CD4-positive, alpha-beta T cell treated with Interleukin-21 for 1 hour (primary cell): ENCODE results near the gene SNRNP35.
"Not testable (repeated sequence)": the region's sequence is repeated elsewhere in the genome, so short reads cannot be mapped to it uniquely, and the experiment has no call there.

ENCODE experiments used
- DNase-seq: peaks from one replicate; pipeline ENCODE4 v3.0.0-alpha.2; 2020

SNRNP35 gene, protein sequence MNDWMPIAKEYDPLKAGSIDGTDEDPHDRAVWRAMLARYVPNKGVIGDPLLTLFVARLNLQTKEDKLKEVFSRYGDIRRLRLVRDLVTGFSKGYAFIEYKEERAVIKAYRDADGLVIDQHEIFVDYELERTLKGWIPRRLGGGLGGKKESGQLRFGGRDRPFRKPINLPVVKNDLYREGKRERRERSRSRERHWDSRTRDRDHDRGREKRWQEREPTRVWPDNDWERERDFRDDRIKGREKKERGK

DNA sequence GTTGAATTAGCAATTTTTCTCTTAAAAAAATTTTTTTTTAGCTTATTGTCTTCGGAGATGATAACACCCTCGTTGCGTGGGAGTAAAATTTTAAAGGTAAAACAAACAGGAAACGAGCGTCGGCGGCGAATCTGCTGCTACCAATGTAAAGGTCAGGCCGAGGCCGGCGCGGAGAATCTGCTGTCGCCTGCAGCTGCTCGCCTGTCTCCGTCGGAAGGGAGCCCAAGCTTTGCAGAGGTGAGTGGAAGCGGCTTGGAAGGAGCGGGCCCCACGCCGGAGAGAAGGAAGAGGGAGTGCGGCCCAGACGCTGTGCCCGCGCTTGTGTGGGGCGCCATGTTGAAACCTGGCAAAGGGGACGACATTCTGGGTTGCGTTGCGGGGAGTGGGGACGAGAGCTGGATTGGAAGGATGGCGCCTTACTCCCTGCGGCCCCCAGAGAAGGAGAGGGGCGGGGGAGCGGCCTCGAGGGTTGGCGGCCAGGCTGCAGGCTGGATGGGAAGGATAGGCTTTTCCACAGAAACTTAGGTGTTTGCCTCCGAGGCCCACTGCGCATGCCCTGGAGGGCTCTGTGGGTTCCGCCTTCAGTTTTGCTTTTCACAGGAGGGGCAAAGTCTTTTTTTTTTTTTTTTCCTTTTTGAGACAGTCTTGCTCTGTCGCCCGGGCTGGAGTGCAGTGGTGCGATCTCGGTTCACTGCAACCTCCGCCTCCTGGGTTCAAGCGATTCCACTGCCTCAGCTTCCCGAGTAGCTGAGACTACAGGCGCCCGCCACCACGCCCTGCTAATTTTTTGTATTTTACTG is at the start of gene SNRNP35:
TSS of gene SNRNP35 (plus strand) at position 160 of the 800 bp plus-strand sequence. CDS start 7,402 bp downstream, outside the sequence.
- peak; percentile 89 for DNase-seq

DNA sequence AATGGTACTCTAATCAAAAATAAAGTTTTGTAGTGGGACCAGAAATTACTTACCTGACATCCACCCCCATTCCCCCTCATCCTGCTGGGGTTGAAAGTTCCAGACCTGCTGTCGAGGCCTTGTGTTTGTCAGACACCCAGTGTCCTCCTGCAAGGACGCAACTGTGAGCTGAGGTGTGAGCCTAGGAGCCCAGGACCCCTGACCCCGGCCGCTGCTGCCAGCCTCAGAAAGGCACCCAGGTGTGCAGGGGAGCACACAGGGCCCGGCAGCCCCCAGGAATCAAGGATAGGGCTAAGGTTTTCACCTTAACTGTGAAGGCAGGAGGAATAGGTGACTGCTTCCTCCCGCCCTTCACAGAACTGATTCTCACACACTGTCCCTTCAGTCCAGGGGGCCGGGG is 49.3 kb upstream of the SNRNP35 start:
- not testable (repeated sequence) for DNase-seq

DNA sequence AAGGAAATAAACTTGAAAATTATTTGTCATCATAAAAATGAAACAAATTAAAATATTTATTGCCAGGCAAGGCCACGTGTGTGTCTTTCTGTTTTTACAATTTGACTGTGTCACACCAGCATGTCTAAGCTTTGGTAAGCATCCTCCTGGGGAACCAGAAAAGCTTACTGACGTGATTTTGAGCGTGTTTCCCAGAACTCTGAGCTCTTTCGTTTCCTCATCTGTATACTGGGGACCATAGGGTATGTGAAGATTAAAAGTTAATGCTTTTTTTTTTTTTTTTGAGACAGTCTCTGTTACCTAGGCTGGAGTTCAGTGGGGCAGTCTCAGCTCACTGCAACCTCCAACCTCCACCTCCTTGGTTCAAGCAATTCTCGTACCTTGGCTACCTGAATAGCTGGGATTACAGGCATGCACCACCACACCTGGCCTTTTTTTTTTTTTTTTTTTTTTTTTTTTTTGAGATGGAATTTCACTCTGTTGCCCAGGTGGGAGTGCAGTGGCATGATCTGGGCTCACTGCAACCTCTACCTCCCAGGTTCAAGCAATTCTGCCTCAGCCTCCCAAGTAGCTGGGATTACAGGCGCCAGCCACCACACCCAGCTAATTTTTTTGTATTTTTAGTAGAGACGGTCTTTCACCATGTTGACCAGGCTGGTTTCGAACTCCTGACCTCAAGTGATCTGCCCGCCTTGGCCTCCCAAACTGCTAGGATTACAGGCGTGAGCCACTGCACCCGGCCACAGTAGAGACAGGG is 48.5 kb upstream of the SNRNP35 start:
- not testable (repeated sequence) for DNase-seq

DNA sequence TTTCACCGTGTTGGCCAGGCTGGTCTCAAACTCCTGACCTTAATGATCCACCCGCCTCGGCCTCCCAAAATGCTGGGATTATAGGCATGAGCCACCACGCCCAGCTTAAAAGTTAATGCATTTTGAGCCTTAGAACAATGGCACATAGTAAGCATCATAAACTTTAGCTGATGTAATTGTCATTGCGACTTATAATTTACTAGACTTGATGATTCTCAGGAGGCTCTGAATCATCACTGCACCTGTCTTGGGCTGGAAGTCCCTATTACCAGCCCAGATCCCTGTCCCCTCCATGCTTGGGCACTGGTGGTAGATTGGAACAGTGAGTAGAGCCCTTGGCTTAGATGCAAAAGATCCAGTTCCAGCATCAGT is 47.9 kb upstream of the SNRNP35 start:
- DNase-seq: no peak

DNA sequence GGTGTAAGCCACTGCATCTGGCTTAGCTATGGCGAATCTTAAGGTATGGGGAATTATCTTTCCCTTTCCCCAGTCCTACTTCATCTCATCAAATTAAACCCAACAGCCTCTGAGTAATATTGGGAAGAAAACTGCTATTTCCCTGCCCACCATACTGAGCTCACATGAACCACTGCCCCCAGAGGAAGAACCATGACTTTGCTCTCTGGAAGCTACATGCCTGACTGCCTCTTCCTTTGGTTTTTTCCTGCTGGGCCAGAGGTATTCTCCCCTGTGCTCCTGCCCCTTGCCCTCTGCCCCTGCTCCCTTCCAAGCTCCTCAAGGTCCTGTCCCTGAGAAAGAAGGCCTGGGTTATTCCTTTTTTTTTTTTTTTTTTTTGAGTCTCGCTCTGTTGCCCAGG is 36.6 kb upstream of the SNRNP35 start:
- DNase-seq: no peak

DNA sequence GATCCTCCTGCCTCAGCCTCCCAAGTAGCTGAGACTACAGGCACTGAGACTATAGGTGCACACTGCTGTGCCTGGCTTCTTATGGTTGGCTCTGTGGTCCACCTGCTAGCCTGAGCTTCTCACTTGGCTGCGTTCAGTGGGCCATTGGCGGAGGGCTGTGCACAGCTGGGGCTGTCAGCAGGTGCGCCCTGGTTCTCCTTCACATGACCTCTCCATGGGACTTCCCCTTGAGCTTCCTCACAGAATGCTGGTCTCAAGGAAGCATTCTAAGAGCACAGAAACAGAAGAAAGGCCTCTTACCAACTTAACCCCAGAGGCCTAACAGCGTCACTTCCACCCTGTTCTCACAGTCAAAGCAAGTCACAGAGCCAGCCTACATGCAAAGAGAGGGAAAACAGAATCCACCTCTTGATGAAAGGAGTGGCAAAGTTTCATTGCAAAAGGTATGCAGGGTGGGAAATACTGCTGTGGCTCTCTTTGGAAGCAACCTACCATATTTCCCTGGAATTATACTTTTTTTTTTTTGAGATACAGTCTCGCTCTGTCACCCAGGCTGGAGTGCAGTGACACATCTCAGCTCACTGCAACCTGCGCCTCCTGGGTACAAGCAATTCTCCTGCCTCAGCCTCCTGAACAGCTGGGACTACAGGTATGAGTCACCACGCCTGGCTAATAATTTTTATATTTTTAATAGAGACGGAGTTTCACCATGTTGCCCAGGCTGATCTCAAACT is 30.7 kb upstream of the SNRNP35 start:
- peak; percentile 75 for DNase-seq

DNA sequence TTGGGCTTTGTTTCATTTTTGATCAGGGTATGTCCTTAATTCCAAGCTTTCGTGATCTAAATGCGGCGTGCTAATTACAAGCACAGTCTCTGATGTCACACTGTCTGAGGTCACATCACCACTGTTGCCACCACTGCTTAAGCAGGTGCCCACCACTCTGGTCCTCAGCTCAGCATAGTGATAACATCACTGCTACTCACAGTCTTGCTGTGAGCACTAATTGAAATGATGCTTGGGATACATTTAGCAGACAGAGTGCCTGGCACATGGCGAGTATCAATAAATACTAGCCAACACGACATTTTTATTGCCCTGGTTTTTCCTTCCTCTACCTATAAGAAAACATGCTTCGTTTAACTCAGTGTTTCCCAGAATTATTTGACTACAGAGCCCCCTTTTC is 29.3 kb upstream of the SNRNP35 start:
- no peak for DNase-seq

DNA sequence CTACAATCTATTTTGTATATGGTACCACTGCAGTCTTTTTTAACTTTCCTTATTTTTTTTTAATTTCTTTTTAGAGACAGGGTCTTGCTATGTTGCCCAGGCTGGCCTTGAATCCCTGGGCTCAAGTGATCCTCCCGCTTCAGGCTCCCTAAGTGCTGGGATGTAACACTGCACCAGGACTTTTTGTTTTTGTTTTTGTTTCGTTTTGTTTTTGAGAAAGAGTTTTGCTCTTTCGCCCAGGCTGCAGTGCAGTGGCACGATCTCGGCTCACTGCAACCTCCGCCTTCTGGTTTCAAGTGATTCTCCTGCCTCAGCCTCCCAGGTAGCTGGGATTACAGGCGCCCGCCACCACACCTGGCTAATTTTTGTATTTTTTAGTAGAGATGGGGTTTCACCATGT is 28.8 kb upstream of the SNRNP35 start:
- not testable (repeated sequence) for DNase-seq

DNA sequence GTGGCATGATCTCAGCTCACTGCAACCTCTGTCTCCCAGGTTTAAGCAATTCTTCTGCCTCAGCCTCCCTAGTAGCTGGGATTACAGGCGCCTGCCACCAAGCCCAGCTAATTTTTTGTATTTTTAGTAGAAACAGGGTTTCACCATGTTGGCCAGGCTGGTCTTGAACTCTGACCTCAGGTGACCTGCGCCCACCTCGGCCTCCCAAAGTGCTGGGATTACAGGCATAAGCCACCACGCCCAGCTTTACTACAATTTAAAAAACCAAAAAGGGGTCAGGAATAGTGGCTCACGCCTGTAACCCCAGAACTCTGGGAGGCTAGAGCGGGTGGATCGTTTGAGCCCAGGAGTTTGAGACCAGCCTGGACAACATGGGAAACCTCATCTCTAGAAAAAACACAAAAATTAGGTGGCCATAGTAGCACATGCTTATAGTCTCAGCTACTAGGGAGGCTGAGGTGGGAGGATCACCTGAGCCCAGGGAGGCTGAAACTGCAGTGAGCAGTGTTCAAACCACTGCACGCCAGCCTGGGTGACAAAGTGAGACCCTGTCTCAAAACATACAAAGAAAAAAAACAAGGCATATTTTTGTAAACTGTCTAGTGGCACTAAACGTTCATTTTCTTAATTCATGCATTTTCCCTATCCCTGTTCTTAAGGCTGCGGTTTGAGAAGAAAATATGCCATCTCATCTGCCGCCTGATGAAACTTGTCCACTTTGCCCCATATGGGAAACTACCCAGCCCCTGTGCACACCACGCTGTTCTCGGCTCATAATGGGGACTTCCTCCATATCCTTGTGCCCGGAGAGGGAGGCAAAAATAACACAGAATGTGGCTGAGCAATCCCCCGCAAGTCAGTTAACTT is 25.8 kb upstream of the SNRNP35 start:
- DNase-seq: peak; percentile 61

DNA sequence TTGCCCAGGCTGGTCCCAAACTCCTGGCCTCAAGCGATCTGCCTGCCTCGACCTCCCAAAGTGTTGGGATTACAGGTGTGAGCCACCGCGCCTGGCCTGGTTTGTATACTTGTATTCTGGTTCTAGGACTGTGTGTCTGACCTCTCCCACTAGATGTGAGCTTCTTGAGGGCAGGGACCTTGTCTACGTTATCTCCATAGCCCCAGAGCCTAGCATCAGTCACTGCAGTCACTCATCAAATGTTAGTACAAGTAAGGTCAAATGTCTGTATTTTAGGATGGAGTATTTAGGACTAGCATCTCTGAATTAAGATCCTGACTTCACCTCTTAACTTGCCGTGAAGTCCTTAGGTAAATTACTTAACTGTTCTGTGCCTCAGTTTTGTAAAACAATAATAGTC is 24.3 kb upstream of the SNRNP35 start:
- DNase-seq: no peak

DNA sequence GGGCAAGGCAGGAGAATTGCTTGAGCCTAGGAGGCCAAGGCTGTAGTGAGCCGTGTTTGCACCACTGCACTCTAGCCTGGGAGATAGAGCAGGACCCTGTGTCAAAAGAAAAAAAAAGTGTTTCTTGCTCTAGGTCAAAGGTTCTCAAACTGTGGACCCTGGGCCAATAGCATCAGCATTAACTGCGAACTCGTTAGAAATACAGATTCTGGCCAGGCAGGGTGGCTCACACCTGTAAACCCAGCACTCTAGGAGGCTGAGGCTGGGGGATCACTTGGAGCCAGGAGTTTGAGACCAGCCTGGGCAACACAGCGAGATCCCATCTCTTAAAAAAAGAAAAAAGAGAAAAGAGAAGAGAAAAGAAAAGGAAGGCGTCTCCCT is 22.3 kb upstream of the SNRNP35 start:
- no peak for DNase-seq

DNA sequence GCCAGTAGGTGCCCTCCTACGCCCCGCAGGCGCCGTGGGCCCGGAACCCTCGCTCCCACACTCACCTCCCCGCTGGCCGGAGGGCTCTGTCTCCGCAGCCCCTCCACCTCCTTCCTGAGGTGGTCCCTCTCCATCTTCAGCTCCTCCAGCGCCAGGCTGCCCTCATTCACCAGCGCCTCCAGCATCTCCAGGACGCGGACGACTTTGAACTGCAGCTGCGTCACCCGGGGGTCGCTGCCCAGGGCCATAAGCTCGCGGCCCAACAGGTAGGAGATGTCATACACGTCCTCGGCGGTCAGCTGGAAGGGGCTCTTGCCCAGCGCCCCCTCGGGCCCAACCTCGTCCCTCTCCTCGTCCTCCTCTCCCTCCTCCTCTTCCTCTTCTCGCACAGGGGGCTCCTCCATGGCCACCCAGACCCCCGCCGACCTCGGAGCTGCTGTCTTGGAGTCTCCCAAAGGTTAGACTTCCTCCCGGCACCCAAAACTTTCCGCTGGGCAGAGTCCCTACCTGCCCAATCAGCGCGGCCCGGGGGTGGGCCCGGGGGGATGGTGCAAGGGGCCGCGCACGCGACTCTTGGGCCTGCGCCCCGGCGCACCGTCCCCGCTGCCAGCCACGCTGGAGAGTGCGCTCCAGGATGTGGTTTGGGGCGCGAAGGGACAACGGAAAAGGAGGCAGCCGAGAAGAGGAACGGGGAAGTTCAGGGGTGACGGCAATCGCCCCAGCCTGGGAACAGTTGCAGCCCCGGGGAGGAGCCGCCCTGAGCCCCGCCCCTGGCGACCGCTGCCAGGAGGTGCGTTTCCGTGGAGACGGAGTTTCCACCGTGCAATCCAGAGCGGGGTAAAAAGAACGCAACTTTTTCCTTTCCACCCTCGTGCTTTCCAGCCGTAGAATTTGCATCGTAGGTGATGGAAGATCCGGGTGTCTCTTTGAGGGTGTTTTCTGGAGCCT is 21.6 kb upstream of the SNRNP35 start, which contains the start of gene RILPL2:
TSS of gene RILPL2 (minus strand) at position 668 of the 948 bp plus-strand sequence. CDS start at position 404, 264 bp downstream.
- DNase-seq: peak; percentile 94

DNA sequence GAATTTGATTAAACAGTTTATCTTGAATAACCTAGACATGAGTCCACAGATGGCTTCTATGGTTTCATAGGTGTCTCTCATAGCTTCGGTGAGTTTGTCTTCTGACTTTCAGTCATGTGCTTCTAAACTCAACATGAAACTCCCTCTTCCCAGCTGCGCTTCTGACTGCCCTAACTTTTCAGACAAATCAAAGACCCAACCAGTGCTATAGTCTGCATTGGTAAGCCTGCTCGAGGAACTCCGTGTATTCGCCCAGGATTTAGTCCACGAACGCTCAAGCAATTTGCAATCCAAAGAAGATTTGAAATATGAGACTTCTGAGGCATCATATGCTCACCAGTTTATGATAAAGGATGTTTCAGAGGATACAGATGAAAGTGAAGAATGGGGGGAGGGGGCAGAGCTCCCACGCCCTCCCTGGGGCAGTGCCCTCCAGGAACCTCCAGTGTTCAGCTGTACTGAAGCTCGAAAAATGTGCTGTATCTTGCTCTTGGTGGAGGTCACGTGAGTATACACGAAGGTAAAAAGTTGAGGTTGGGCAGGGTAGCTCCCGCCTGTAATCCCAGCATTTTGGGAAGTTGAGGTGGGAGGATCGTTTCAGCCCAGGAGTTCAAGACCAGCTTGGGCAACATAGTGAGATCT is 16.3 kb upstream of the SNRNP35 start:
- no peak for DNase-seq

DNA sequence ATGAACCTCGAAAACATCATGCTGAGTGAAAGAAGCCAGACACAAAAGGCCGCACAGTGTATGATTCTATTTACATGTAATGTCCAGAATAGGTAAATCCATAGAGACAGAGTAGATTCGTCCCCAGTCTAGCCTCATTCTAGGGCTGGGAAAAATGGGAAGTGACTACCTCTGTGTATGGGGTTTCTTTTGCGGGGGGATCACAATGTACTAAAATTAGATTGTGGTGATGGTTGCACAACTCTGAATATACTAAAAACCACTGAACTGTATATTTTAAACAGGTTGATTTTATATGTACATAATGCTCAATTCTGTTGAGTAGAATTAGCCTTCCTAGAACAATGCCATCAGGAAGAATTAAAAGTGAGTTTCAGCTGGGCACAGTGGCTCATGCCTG is 15.2 kb upstream of the SNRNP35 start:
- no peak for DNase-seq

DNA sequence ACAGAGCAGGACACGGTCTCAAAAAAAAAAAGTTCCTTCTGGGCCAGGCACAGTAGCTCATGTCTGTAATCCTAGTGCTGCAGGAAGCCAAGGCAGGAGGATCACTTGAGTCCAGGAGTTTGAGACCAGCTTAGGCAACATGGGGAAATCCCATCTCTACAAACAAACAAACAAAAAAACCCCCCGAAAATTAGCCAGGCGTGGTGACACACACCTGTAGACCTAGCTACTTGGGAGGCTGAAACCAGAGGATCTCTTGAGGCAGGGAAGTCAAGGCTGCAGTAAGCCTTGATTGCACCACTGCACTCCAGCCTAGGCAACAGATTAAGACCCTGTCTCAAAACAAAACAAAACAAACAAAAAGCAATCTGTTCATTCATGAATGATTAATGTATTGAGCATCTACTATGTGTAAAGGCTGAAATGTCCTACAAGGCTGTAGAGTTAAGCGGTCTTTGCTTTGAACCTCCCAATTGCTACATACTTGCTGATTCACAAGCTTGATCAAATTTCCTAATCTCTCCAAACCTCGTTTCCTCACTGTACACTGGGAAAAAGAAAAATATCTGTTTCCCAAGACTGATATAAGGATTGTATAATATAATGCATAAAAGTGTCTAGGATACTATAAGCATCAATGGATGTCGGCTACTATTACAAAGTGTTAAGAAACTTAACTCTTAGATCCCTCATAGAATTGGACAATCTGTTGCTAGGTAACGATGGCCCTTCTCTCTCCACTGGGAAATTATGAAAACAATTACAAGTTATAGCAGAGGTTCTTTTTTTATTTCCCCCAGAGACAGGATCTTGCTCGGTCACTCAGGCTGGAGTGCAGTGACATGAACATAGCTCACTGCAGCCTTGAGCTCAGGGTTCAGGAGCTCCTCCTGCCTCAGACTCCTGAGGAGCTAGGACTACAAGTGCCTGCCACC is 13.6 kb upstream of the SNRNP35 start:
- no peak for DNase-seq

DNA sequence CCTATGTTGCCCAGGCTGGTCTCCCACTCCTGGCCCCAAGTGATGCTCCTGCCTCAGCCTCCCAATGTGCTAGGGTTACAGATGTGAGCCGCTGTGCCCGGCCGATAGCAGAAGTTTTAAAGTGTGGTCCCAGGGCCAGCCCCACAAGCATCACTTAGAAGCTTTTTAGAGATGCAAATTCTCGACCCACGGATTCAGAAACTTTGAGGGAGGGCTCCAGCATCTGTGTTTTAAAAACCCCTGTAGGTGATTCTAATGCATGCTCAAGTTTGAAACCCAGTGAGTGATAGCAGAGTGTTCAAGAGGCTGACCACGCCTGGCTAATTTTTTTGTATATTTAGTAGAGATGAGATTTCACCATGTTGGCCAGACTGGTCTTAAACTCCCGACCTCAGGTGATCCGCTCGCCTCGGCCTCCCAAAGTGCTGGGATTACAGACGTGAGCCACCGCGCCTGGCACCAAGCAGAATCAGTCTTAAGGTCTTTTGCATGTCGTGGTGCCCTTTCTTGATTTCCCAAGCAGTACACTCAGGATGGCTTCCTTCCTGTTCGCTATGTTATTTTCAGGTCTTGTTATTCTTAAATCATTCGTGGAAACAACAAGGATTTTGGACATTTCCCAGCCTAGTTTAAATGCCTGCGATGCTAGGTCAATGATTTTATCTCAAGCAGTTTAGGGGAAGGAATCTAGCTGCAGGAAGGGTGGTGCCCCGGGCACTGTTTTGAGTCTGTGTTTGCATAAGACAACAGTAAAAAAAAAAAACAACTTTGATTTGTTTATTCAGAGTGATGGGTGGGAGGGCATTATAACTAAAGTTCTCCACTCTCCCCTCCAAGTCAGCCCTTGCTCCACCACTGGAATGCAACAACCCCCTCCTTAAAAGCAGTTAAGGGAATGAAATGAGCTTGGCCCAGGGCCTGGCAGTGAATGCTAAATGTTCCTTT is 12.3 kb upstream of the SNRNP35 start:
- DNase-seq: no peak

DNA sequence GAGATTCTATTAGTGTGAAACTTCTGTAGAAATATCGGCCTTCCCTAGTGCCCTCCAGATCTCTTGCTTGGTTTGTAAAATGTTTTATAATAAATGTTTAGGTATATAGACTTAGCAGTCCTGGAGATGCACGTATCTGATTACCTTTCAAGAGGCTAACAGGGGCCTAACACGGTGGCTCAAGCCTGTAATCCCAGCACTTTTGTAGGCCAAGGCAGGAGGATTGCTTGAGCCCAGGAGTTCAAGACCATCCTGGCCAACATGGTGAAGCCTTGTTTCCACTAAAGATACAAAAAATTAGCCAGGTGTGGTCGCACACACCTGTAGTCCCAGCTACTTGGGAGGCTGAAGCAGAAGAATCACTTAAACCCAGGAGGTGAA is 11.6 kb upstream of the SNRNP35 start:
- no peak for DNase-seq

DNA sequence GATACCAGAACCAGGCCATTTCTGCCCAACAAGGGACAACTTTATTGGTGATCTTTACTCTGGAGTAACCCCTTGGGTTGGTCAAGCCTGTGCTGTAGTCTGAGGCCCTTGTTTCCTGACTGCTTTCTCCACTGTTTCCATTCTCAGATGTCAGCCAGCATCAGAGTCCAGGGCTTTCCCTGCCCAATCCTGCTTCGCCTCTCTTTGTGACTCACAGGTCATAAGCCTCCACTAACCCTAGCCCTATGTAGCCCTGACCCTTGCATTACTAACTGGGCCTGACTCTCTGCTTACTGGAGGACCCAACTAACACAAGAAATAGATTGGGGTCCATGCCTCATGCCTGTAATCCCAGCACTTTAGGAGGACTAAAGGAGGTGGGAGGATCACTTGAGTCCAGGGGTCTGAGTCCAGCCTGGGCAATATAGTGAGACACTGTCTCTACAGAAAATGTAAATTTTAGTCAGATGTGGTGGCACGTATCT is 8.6 kb upstream of the SNRNP35 start:
- no peak for DNase-seq
